Omental fat pad (tissue), 4 donors: Measurements from ENCODE around the gene CBX3. TPM values are rescaled to one million over a fixed set of nuclear protein-coding genes. Genes with fewer than 3 reads are reported as not detected.
"Not testable (repeated sequence)": the region's sequence is repeated elsewhere in the genome, so short reads cannot be mapped to it uniquely, and the experiment has no call there.

Experiments used
- ATAC-seq: fragments of 150-250 bp; one replicate; pipeline ENCODE4 v1.9.1; 2016; ENCODE audit warnings: mild to moderate bottlenecking, moderate library complexity; ENCODE audit not compliant: low FRiP score
- DNase-seq: peaks from one replicate; pipeline ENCODE4 v3.0.0-alpha.2; 2019; ENCODE audit warnings: low spot score
- total RNA-seq, 4 donors: library from RNA; depleted of rRNA; stranded (reverse); fragments of >200 nt; gene quantifications; one replicate each; pipeline ENCODE4 v1.1.0, GENCODE V29; 2016
- TF ChIP-seq, protein P1 (sequence below), 3 donors: fragments of 450-650 bp; IDR thresholded peaks; one replicate each; pipeline ENCODE4 v1.5.1; 2016 to 2017; ENCODE audit warnings: antibody characterized with exemption in 3 of 3, mild to moderate bottlenecking in 3 of 3, moderate library complexity in 2 of 3

Gene CBX3
- total RNA-seq: 100 to 1,000 TPM in 1 of 4 donors, 10 to 100 TPM in 3; 60.1 to 111 (median 87.4) TPM

DNA sequence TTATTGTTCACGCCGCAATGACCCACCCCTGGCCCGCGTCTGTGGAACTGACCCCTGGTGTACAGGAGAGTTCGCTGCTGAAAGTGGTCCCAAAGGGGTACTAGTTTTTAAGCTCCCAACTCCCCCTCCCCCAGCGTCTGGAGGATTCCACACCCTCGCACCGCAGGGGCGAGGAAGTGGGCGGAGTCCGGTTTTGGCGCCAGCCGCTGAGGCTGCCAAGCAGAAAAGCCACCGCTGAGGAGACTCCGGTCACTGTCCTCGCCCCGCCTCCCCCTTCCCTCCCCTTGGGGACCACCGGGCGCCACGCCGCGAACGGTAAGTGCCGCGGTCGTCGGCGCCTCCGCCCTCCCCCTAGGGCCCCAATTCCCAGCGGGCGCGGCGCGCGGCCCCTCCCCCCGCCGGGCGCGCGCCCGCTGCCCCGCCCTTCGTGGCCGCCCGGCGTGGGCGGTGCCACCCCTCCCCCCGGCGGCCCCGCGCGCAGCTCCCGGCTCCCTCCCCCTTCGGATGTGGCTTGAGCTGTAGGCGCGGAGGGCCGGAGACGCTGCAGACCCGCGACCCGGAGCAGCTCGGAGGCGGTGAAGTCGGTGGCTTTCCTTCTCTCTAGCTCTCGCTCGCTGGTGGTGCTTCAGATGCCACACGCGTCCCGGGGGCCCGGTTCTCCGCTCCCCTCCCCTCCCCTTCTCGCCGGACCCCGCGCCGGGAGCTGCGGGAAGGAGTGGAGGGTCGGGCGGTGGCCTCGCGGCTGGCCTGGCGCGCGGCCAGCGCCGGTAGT is at the start of gene CBX3:
Gene CBX3, plus strand, starts transcription at position 499 of the 772 bp plus-strand sequence. CDS start 1,254 bp downstream, outside the sequence.
- ATAC-seq: peak; percentile 72
- TF ChIP-seq, protein P1, sequence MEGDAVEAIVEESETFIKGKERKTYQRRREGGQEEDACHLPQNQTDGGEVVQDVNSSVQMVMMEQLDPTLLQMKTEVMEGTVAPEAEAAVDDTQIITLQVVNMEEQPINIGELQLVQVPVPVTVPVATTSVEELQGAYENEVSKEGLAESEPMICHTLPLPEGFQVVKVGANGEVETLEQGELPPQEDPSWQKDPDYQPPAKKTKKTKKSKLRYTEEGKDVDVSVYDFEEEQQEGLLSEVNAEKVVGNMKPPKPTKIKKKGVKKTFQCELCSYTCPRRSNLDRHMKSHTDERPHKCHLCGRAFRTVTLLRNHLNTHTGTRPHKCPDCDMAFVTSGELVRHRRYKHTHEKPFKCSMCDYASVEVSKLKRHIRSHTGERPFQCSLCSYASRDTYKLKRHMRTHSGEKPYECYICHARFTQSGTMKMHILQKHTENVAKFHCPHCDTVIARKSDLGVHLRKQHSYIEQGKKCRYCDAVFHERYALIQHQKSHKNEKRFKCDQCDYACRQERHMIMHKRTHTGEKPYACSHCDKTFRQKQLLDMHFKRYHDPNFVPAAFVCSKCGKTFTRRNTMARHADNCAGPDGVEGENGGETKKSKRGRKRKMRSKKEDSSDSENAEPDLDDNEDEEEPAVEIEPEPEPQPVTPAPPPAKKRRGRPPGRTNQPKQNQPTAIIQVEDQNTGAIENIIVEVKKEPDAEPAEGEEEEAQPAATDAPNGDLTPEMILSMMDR (IDR thresholded peaks at IDR 0.05): no peak
- DNase-seq: peak; percentile 53

DNA sequence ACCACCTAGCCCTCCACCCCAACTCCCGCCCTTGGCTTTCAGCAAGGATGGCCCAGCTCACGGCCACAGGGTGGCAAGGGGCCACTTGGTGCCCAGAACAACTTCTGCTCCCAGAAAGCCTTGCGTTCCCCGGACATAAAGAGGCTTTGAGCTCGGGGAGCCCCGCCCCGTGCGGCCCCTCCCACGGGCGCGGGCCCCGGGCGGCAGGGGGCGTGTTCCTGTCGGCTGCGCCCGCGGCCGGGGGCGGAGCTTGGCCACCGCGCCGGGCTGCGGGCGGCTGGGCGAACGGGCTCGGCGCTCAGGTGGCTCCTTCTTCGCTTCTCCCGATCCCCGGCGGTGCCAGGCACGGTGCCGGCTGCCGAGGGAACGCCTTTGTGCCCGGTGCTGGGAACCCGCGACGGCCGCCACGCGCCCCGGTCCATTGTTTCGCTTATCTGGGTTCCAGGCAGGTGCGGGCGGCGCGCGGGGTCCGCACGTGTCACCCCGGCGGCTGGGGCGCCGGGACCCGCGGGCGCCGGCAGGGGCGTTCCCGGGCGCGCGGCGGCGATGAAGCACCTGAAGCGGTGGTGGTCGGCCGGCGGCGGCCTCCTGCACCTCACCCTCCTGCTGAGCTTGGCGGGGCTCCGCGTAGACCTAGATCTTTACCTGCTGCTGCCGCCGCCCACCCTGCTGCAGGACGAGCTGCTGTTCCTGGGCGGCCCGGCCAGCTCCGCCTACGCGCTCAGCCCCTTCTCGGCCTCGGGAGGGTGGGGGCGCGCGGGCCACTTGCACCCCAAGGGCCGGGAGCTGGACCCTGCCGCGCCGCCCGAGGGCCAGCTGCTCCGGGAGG is 49.4 kb upstream of the CBX3 start, which contains the start of gene NFE2L3:
Gene NFE2L3, plus strand, starts transcription at position 246 of the 829 bp plus-strand sequence. Its CDS starts 301 bp downstream, at position 547.
- ATAC-seq: peak; percentile 79

DNA sequence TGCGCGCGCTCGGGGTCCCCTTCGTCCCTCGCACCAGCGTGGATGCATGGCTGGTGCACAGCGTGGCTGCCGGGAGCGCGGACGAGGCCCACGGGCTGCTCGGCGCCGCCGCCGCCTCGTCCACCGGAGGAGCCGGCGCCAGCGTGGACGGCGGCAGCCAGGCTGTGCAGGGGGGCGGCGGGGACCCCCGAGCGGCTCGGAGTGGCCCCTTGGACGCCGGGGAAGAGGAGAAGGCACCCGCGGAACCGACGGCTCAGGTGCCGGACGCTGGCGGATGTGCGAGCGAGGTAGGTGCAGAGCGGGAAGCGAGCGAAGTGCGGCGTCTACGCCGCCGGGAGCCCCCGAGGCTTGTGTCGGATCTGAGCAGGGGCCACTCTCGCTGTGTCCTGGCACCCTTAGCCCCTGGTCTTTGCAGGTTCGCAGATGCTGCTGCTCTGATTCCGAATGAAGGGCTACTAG is 48.7 kb upstream of the CBX3 start:
- not testable (repeated sequence) for DNase-seq
- ATAC-seq: peak; percentile 16

More for the DNA sequence above, 49.4 kb upstream of the CBX3 start, which contains the start of gene NFE2L3:
- DNase-seq: no peak
- TF ChIP-seq, protein P1 (IDR thresholded peaks at IDR 0.05): no peak

DNA sequence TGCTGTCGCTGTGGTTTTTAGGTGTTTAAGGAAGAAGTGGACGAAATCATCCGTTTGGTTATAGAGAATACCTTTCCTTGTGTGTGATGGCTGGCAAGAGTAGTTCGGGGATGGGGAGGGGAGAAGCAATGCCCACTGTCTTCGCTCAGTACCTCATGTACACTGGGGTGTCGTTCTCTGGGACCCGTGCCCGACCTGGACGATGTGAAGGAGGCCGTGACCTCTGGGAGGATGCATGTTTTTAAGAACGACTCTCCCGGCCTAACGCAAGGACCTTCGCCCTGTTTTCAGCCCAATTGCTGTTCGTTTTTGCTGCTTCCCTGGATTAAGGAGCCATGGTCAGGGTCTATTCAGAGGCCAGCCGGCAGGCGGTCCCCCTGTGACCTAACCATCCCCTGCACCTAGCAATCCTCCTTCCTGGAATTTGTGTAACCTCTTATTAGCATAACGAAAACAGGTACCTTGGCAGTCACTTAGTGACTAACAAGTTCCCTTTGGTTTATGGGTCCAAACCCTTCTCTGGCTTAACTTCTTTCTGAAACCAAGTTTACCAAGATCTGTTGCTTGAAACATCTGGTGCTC is 48.2 kb upstream of the CBX3 start:
- TF ChIP-seq, protein P1 (IDR thresholded peaks at IDR 0.05): no peak
- no peak for ATAC-seq
- no peak for DNase-seq

DNA sequence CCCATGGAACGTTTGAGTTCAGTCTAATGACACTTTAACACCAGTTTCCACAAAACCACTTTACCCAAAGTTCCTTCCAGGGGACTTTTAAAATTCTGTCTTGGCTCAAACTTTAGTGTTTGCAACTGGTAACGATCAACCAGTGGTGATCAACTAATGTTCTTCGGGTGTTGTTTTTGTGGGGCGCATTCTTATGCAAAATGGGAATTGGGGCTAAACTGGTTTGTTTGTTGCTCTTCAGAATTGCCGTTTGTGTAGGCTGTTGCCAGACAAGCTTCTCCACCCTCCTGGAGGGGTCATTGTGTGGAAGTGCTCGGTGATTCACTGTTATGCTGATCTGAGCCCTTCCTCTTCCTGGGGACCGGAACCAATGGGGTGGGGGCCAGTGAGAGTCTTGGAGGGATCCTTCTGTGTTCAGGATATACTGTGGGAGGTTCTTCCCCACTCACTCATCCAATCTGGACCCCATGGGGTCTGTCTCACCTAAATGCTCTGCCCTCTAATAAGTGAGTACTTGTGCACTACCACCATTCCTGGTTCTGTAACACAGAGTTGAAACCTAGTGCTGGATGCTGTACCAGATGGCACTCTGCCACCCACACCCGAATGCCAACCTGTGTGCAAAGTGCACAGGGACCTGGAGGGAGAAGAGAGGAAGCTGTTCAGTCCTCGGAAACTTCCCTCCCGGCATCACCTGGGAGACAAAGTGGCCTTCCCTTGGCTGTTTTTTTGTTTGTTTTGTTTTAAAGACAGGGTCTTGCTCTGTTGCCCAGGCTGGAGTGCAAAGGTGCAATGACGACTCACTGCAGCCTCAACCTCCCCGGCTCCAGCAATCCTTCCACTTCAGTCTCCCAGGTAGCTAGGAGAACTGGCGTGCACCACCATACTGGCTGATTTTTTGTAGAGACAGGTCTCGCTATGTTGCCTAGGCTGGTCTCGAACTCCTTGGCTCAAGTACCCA is 47.4 kb upstream of the CBX3 start:
- DNase-seq: no peak
- no peak for ATAC-seq
- TF ChIP-seq, protein P1 (IDR thresholded peaks at IDR 0.05): no peak

DNA sequence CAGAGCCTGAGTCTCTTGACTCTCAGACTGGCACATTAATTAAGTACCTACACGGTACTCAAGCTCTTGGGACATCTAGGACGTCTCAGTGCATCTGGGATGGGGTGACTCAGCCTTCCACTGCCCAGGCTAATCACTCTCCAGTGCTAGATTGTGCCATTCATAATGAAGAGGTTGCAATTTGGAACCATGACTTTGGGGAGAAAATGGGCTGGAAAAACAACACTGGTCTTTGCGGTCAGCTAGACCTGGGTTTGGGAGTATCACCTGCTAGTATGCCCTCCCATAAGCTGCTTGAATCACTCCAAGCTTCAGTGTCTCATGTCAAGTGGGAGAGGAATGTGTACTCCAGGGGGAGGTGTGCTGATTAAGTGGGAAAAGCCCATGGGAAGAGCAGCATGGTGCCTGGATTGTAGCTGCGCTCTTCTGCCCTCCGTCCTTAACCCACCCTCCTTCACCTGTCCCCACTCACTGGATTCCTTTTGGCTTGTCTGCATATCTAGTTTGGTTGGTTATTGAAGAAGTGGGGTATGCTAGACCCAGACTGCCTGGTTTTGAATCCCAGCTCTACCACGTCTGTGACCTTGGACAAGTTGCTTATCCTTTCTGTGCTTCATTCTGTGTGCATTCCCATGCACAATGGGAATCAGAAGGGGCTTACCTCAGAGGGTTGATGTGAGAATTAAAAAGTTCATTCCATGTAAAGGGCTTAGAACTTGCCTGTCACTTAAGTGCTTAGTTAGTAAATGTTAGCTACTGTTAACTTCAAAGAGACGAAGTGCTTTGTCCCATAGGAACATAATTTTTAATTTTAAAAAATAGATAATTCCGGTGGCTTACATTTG is 45.8 kb upstream of the CBX3 start:
- ATAC-seq: peak; percentile 58
- DNase-seq: no peak
- TF ChIP-seq, protein P1 (IDR thresholded peaks at IDR 0.05): no peak
